PC-9 (cell line): ENCODE data around the gene TBC1D25. TPM values are rescaled to one million over a fixed set of nuclear protein-coding genes. Genes with fewer than 3 reads are reported as not detected.

Experiments used
- BruUV-seq: library from RNA; stranded (reverse); fragments of 400-500 nt; replicated peaks from 2 replicates; lab custom pipeline; 2021; lab: Mats Ljungman, UMichigan
- CTCF ChIA-PET: fragments of 300-600 bp; sonication (Branson Sonifier 250); formaldehyde crosslinking; loops from one replicate; lab custom pipeline; 2022; ENCODE audit warnings: antibody characterized with exemption; lab: Charles Lee
- POLR2A ChIA-PET: fragments of 300-600 bp; sonication (Branson Sonifier 250); formaldehyde crosslinking; loops from one replicate; lab custom pipeline; 2022; ENCODE audit warnings: antibody characterized with exemption; ENCODE audit not compliant: unreplicated experiment; lab: Charles Lee
- DNase-seq, 2 experiments: peaks; one replicate each; pipeline versions ENCODE4 v3.0.0 to v3.0.0-alpha.2; 2015 to 2022; ENCODE audit warnings: mixed read lengths in 1 of 2
- H2AFZ ChIP-seq: fragments of 200-600 bp; sonication (generic); 2 replicates; pipeline ENCODE4 v1.8.1; 2017; ENCODE audit warnings: antibody characterized with exemption
- H3F3A ChIP-seq: fragments of 200-600 bp; sonication (generic); 2 replicates; pipeline ENCODE4 v1.8.1; 2017; ENCODE audit warnings: antibody characterized with exemption, mild to moderate bottlenecking, low read depth; ENCODE audit not compliant: insufficient read depth
- H3K27ac ChIP-seq: fragments of 200-600 bp; sonication (generic); 2 replicates; pipeline ENCODE4 v1.6.1; 2016; ENCODE audit warnings: mixed run types
- H3K27me3 ChIP-seq: fragments of 200-600 bp; sonication (generic); 2 replicates; pipeline ENCODE4 v1.6.1; 2016; ENCODE audit warnings: low read depth, mixed run types; ENCODE audit not compliant: insufficient read depth
- H3K36me3 ChIP-seq: fragments of 200-600 bp; sonication (generic); 2 replicates; pipeline ENCODE4 v1.6.1; 2016; ENCODE audit warnings: low read depth, mixed run types
- H3K4me1 ChIP-seq: fragments of 200-600 bp; sonication (generic); replicated peaks from 2 replicates; pipeline ENCODE4 v1.6.1; 2016; ENCODE audit warnings: mixed run types; ENCODE audit not compliant: insufficient read depth
- H3K4me2 ChIP-seq: fragments of 200-600 bp; sonication (generic); 2 replicates; pipeline ENCODE4 v1.6.1; 2017; ENCODE audit warnings: mixed run types
- H3K4me3 ChIP-seq: fragments of 200-600 bp; sonication (generic); 2 replicates; pipeline ENCODE4 v1.6.1; 2016; ENCODE audit warnings: mixed run types
- H3K79me2 ChIP-seq: fragments of 200-600 bp; sonication (generic); 2 replicates; pipeline ENCODE4 v1.6.1; 2017; ENCODE audit warnings: low read depth, mixed run types
- H3K9me2 ChIP-seq: fragments of 200-600 bp; sonication (generic); 2 replicates; pipeline ENCODE4 v1.8.1; 2017; ENCODE audit warnings: mild to moderate bottlenecking; ENCODE audit not compliant: insufficient read depth
- H3K9me3 ChIP-seq: fragments of 200-600 bp; sonication (generic); 2 replicates; pipeline ENCODE4 v1.8.1; 2016; ENCODE audit warnings: low read depth; ENCODE audit not compliant: insufficient read depth
- H4K20me1 ChIP-seq: fragments of 200-600 bp; sonication (generic); 2 replicates; pipeline ENCODE4 v1.8.1; 2017; ENCODE audit not compliant: insufficient read depth
- CTCF ChIP-seq: fragments of 200-600 bp; sonication (generic); conservative IDR thresholded peaks from 2 replicates; pipeline ENCODE4 v1.6.1; 2017; ENCODE audit warnings: mixed run types, antibody characterized with exemption, mild to moderate bottlenecking, moderate library complexity
- EZH2 ChIP-seq: fragments of 200-600 bp; sonication (generic); IDR thresholded peaks from 2 replicates; pipeline ENCODE4 v1.8.0; 2017; ENCODE audit warnings: antibody characterized with exemption, low read depth
- intact Hi-C: fragments of 100-400 bp; cut with micrococcal nuclease; formaldehyde crosslinking; loops from one replicate; pipeline ENCODE4 v1.10.0; 2022; ENCODE audit not compliant: unreplicated experiment
- total RNA-seq: library from RNA; stranded (reverse); gene quantifications from 2 replicates; pipeline ENCODE4 v1.2.3, GENCODE V29; 2021

TBC1D25 gene
- total RNA-seq, 1 experiment from 2014 or later, result 7.4 TPM

- Histone ChIP-seq H2AFZ (no peak overlapping the region), H3K9me2 (no peaks in the 10 kb centered on the region), H3K36me3 (no peaks in the 10 kb centered on the region), H3K27me3 (no peaks in the 10 kb centered on the region), H3K4me1 (no peaks in the 10 kb centered on the region), H3F3A (no peaks in the 10 kb centered on the region; the same call in 1 of the 2 replicates), H3K9me3 (no peaks in the 10 kb centered on the region), H3K4me2 (peak overlapping the region; percentile 26; the same call in 1 of the 2 replicates), H3K27ac (peak overlapping the region; percentile 47), H4K20me1 (no peaks in the 10 kb centered on the region), H3K79me2 (no peaks in the 10 kb centered on the region), H3K4me3 (no peak overlapping the region)
- no TSS peak for BruUV-seq
- ChIA-PET CTCF (no interaction called here), POLR2A (no interaction called here)
- TF ChIP-seq EZH2 (no peak), CTCF (no peak)
- intact Hi-C loops, result no loop called here
- DNase-seq, result peak in 1 of 2 experiments; percentile 57
These were observed 41.1 kb upstream of the TBC1D25 start for GRCh38 chrX:48498374-48498809.

GRCh38 chrX:48504261-48504660, 35.3 kb upstream of the TBC1D25 start:
- H3K79me2 ChIP-seq, result no peaks in the 10 kb centered on the region
- intact Hi-C loops, result no loop called here
- no peaks in the 10 kb centered on the region for H3K9me2 ChIP-seq
- ChIA-PET CTCF (no interaction called here), POLR2A (interaction anchor here (1.0 kb wide), 1 partner anchor 24 kb away, joined by 9 read pairs; no protein-coding TSS in a partner anchor)
- no peaks in the 10 kb centered on the region for H3F3A ChIP-seq
- H3K4me3 ChIP-seq, result no peak overlapping the region
- TF ChIP-seq CTCF, result no peak
- no peak for TF ChIP-seq EZH2
- H3K36me3 ChIP-seq, result no peaks in the 10 kb centered on the region
- H3K27me3 ChIP-seq, result no peaks in the 10 kb centered on the region
- BruUV-seq, result no TSS peak
- no peak overlapping the region for H2AFZ ChIP-seq
- no peak overlapping the region for H3K27ac ChIP-seq
- no peak for DNase-seq
- no peaks in the 10 kb centered on the region for H3K4me1 ChIP-seq
- no peaks in the 10 kb centered on the region for H3K9me3 ChIP-seq
- H3K4me2 ChIP-seq, result no peak overlapping the region
- no peaks in the 10 kb centered on the region for H4K20me1 ChIP-seq

GRCh38 chrX:48505481-48505880, 34.0 kb upstream of the TBC1D25 start:
- H3K27ac ChIP-seq, result no peak overlapping the region
- ChIA-PET CTCF (no interaction called here), POLR2A (no interaction called here)
- DNase-seq, result peak in 1 of 2 experiments; percentile 37
- no peak overlapping the region for H3K4me2 ChIP-seq
- no TSS peak for BruUV-seq
- no peaks in the 10 kb centered on the region for H3F3A ChIP-seq
- no peaks in the 10 kb centered on the region for H4K20me1 ChIP-seq
- no peaks in the 10 kb centered on the region for H3K27me3 ChIP-seq
- no peaks in the 10 kb centered on the region for H3K36me3 ChIP-seq
- TF ChIP-seq CTCF, result no peak
- TF ChIP-seq EZH2, result no peak
- no peaks in the 10 kb centered on the region for H3K4me1 ChIP-seq
- H3K9me3 ChIP-seq, result no peaks in the 10 kb centered on the region
- no peaks in the 10 kb centered on the region for H3K79me2 ChIP-seq
- H2AFZ ChIP-seq, result no peak overlapping the region
- intact Hi-C loops, result no loop called here
- no peaks in the 10 kb centered on the region for H3K9me2 ChIP-seq
- H3K4me3 ChIP-seq, result no peak overlapping the region
